ENCODE measurements around the gene ZNF85. TPM values are rescaled to one million over a fixed set of nuclear protein-coding genes. Genes with fewer than 3 reads are reported as not detected.
A peak's percentile ranks its signal among the peaks of the same experiment; 100 is the strongest.

ZNF85 gene
- total RNA-seq = 100 to 1,000 TPM in 1 of 4 donors, 10 to 100 TPM in 1, 1 to 10 TPM in 2; 3.8 to 309 (median 15.2) TPM

DNA sequence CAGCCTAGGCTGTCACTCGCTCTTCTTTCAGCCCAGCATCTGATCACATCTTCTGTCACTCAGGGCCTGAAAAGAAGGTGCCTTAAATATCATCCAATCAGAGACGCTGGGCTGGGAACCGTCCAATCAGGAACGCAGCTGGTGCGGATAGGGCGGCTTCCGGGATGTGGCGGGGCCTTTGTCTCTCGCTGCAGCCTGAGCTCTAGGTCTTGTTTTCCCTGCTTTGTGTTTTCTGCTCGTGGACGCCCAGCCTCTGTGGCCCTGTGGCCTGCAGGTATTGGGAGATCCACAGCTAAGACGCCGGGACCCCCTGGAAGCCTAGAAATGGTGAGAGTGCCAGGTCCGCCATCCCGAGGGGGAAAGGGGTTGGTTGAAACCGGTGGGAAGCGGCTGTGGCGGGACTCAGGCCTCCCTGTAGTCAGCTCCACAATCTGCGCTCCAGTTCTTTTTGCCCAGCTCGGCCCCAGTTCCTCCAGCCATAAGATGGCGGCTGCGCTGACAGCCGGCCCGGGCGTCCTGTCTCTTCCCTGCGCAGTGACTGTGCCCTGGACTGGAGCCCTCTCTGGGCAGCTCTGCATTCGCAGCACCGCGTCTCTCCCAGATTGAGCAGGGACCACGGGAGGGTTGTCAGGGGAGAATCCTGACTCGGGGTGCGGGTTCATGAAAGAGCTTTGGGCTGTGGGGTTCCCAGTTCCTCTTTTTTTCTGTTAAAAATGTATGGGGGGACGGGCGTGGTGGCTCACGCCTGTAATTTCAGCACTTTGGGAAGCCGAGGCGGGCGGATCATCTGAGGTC lies at the start of gene ZNF85:
TSS of gene ZNF85 (plus strand) at position 175 of the 795 bp plus-strand sequence. CDS start at position 325, 150 bp downstream.
- Histone ChIP-seq H3K36me3 (no peaks in the 10 kb centered on the region), H3K4me1 (no peaks in the 10 kb centered on the region), H3K27me3 (no peaks in the 10 kb centered on the region), H3K9me3 (no peaks in the 10 kb centered on the region), H3K27ac (peak within 1 kb of the TSS; percentile 78 to 80), H3K4me3 (peak within 1 kb of the TSS; percentile 50 to 55)
- TF ChIP-seq, protein P1, sequence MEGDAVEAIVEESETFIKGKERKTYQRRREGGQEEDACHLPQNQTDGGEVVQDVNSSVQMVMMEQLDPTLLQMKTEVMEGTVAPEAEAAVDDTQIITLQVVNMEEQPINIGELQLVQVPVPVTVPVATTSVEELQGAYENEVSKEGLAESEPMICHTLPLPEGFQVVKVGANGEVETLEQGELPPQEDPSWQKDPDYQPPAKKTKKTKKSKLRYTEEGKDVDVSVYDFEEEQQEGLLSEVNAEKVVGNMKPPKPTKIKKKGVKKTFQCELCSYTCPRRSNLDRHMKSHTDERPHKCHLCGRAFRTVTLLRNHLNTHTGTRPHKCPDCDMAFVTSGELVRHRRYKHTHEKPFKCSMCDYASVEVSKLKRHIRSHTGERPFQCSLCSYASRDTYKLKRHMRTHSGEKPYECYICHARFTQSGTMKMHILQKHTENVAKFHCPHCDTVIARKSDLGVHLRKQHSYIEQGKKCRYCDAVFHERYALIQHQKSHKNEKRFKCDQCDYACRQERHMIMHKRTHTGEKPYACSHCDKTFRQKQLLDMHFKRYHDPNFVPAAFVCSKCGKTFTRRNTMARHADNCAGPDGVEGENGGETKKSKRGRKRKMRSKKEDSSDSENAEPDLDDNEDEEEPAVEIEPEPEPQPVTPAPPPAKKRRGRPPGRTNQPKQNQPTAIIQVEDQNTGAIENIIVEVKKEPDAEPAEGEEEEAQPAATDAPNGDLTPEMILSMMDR (IDR thresholded peaks at IDR 0.05) = no peak
- TF ChIP-seq POLR2A (IDR thresholded peaks at IDR 0.05) = peak in 1 of 2 donors; percentile 30
- peak; percentile 83 to 85 for DNase-seq
- intact Hi-C loops (cut with DNase I; ENCODE audit: low total_unique reads) = no loop called here

DNA sequence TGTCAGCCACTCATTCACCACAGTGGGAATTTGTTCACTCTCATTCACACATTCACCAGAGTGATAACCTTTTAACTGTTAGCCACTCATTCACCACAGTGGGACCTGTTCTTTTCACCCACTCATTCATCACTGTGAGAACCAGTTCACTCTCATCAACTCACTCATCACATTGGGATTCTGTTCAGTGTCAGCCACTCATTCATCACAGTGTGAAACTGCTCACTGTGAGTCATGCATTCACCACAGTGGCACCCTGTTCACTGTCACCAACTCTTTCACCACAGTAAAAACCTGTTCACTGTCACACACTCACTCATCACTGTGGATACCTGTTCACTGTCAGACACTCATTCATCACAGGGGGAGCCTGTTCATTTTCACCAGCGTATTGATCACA lies 43.5 kb upstream of the ZNF85 start:
- no peak for TF ChIP-seq POLR2A (IDR thresholded peaks at IDR 0.05)
- TF ChIP-seq, protein P1 (IDR thresholded peaks at IDR 0.05) = no peak
- Histone ChIP-seq H3K4me1 (no peaks in the 10 kb centered on the region), H3K27me3 (no peaks in the 10 kb centered on the region), H3K27ac (no peak overlapping the region), H3K36me3 (no peaks in the 10 kb centered on the region), H3K9me3 (no peaks in the 10 kb centered on the region), H3K4me3 (no peak overlapping the region)
- intact Hi-C loops (cut with DNase I; ENCODE audit: low total_unique reads) = no loop called here
- no peak for DNase-seq

DNA sequence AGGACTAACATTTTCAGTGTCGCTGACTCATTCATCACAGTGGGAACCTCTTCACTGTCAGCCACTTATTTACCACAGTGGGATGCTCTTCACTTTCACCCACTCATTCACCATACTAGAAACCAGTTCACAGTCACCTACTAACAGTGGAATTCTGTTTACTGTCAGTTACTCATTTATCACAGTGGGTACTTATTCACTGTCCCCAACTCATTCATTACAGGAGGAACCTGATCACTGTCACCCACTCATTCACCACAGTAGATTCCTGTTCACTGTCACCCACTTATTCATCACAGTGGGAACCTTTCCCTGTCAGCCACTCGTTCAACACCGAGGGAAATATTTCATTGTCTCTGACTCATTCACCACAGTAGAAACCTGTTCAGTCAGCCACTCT lies 10.1 kb upstream of the ZNF85 start:
- Histone ChIP-seq H3K27me3 (no peaks in the 10 kb centered on the region), H3K27ac (no peak overlapping the region), H3K9me3 (no peaks in the 10 kb centered on the region), H3K4me3 (no peak overlapping the region), H3K4me1 (no peaks in the 10 kb centered on the region), H3K36me3 (no peaks in the 10 kb centered on the region)
- TF ChIP-seq POLR2A (IDR thresholded peaks at IDR 0.05) = no peak
- TF ChIP-seq, protein P1 (IDR thresholded peaks at IDR 0.05) = no peak
- intact Hi-C loops (cut with DNase I; ENCODE audit: low total_unique reads) = no loop called here
- no peak for DNase-seq

DNA sequence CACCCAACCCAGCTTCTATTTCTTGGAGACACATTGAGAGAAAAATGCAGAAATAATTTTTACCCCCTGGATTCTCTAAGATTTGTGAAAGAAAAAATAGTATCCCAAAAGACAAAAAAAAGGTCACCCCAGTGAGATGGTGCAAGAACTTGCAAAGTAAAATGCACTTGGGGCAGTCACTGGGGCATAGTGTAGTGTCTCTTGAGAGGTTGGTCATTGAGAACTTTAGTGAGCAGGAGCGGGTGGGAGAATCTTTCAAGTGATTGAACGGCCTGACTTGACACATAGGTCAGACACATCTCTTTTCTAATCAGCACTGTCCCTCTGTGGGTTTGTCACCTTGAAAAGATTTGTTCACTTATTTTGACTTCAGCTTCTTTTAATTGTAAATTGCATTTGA lies 2.4 kb downstream of the ZNF85 start:
- no peaks in the 10 kb centered on the region for H3K9me3 ChIP-seq
- intact Hi-C loops (cut with DNase I; ENCODE audit: low total_unique reads) = no loop called here
- H3K36me3 ChIP-seq = no peaks in the 10 kb centered on the region
- no peaks in the 10 kb centered on the region for H3K4me1 ChIP-seq
- H3K27ac ChIP-seq = no peak overlapping the region
- no peak overlapping the region for H3K4me3 ChIP-seq
- H3K27me3 ChIP-seq = no peaks in the 10 kb centered on the region
- DNase-seq = no peak
- TF ChIP-seq POLR2A (IDR thresholded peaks at IDR 0.05) = no peak
- TF ChIP-seq, protein P1 (IDR thresholded peaks at IDR 0.05) = no peak

DNA sequence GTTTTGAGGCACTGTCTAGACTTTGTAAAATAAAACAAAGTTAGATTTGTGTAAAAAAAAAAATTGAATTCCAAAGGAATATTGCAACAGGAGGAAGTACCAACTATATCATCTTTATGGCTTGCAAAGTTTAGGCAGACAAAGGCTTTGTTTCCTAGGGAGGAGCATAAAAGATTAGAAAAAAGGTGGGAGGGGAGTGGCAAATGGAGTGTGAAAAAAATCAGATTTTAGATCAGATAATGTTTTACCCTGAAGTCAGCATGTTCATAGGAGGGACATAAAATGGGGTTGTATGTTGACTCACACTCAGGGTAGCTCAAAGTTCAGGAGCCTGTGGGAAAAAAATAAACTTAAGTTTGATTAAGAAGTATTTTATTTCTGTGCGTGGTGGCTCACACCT lies 3.7 kb downstream of the ZNF85 start:
- H3K4me3 ChIP-seq = no peak overlapping the region
- no peak for TF ChIP-seq POLR2A (IDR thresholded peaks at IDR 0.05)
- TF ChIP-seq, protein P1 (IDR thresholded peaks at IDR 0.05) = no peak
- no peaks in the 10 kb centered on the region for H3K9me3 ChIP-seq
- no peak overlapping the region for H3K27ac ChIP-seq
- DNase-seq = no peak
- no peaks in the 10 kb centered on the region for H3K36me3 ChIP-seq
- intact Hi-C loops (cut with DNase I; ENCODE audit: low total_unique reads) = no loop called here
- no peaks in the 10 kb centered on the region for H3K4me1 ChIP-seq
- H3K27me3 ChIP-seq = no peaks in the 10 kb centered on the region
